22Rv1 (cell line): ENCODE measurements around the gene STXBP1.

Experiments
- CTCF ChIP-seq: fragments of 450-650 bp; IDR thresholded peaks from 2 replicates; pipeline ENCODE4 v1.5.1; 2017; ENCODE audit warnings: mild to moderate bottlenecking
- ZFX ChIP-seq: fragments of 450-650 bp; IDR thresholded peaks from 2 replicates; pipeline ENCODE4 v1.6.1; 2017; ENCODE audit warnings: antibody characterized with exemption, borderline replicate concordance

GRCh38 chr9:127708952-127709587 lies 97.0 kb downstream of the STXBP1 start:
- TF ChIP-seq CTCF (no peak), ZFX (no peak)
